ENCODE data around the gene CSH1. TPM values are rescaled to one million over a fixed set of nuclear protein-coding genes. Genes with fewer than 3 reads are reported as not detected.

Gene CSH1
- polyA plus RNA-seq: not detected in 2 replicates

GRCh38 chr17:63896524-63897354 is at the start of gene CSH1:
Gene CSH1 (minus strand): TSS chr17:63896574. CDS start chr17:63896511, 63 bp downstream.

GRCh38 chr17:63931981-63932561 is 35.7 kb upstream of the CSH1 start, which contains the start of gene CD79B:
Gene CD79B (minus strand): TSS chr17:63932331. CDS start chr17:63932261, 70 bp downstream.

GRCh38 chr17:63918789-63919305 is 22.5 kb upstream of the CSH1 start, which contains the start of gene GH1:
Gene GH1 (minus strand): TSS chr17:63918839. CDS start chr17:63918776, 63 bp downstream.

GRCh38 chr17:63911041-63911635 is 14.8 kb upstream of the CSH1 start, which contains the start of gene CSHL1:
Gene CSHL1 (minus strand): TSS chr17:63911258. CDS start chr17:63911196, 62 bp downstream.

GRCh38 chr17:63881935-63882601 is 14.3 kb downstream of the CSH1 start, which contains the start of gene GH2:
Gene GH2 (minus strand): TSS chr17:63881944. CDS start chr17:63881801, 143 bp downstream.

GRCh38 chr17:63873577-63873976 is 22.8 kb downstream of the CSH1 start, which contains the start of gene CSH2:
Gene CSH2 (minus strand): TSS chr17:63873677. CDS start chr17:63873614, 63 bp downstream.

Other genes with a start within 250 kb of the CSH1 start
- gene LIMD2, start 196.4 kb downstream of the CSH1 start, polyA plus RNA-seq: 0.11 and 1.1 TPM in 2 replicates
- 13.1 and 17.3 TPM in 2 replicates for gene STRADA, start 154.8 kb downstream of the CSH1 start, polyA plus RNA-seq
- gene CCDC47, start 123.0 kb downstream of the CSH1 start, polyA plus RNA-seq: 70.6 and 83.0 TPM in 2 replicates
- 26.0 and 30.9 TPM in 2 replicates for gene DDX42, start 122.4 kb downstream of the CSH1 start, polyA plus RNA-seq
- 189 and 271 TPM in 2 replicates for gene PSMC5, start 69.1 kb downstream of the CSH1 start, polyA plus RNA-seq
- 9.9 and 16.4 TPM in 2 replicates for gene FTSJ3, start 68.9 kb downstream of the CSH1 start, polyA plus RNA-seq
- gene SMARCD2, start 53.9 kb downstream of the CSH1 start, polyA plus RNA-seq: 0.27 and 1.8 TPM in 2 replicates
- gene CSH2, start 22.9 kb downstream of the CSH1 start, polyA plus RNA-seq: not detected in 2 replicates
- gene GH2, start 14.6 kb downstream of the CSH1 start, polyA plus RNA-seq: not detected in 2 replicates
- gene CSHL1, start 14.7 kb upstream of the CSH1 start, polyA plus RNA-seq: not detected in 2 replicates
- gene GH1, start 22.3 kb upstream of the CSH1 start, polyA plus RNA-seq: not detected in 2 replicates
- not detected in 2 replicates for gene CD79B, start 35.8 kb upstream of the CSH1 start, polyA plus RNA-seq
- gene SCN4A, start 76.3 kb upstream of the CSH1 start, polyA plus RNA-seq: 0.10 TPM in 1 of 2 replicates, not detected in the other
- not detected in 2 replicates for gene PRR29, start 101.8 kb upstream of the CSH1 start, polyA plus RNA-seq
- 5.1 and 6.0 TPM in 2 replicates for gene ICAM2, start 124.1 kb upstream of the CSH1 start, polyA plus RNA-seq
- 0.94 and 2.0 TPM in 2 replicates for gene ERN1, start 233.6 kb upstream of the CSH1 start, polyA plus RNA-seq

Data from Purkinje cell (primary cell).